Activated CD4-positive, alpha-beta T cell treated with anti-CD3 and anti-CD28 coated beads, Interleukin-10, Interleukin-2, amounts not matched to agents 100 ng/mL and 50 ng/mL, durations not matched to agents 16 hours and 8 hours (primary cell): ENCODE results near the gene GRK5.

ENCODE experiments used
- DNase-seq: peaks from one replicate; pipeline ENCODE4 v3.0.0-alpha.2; 2020

The GRK5 gene

DNA sequence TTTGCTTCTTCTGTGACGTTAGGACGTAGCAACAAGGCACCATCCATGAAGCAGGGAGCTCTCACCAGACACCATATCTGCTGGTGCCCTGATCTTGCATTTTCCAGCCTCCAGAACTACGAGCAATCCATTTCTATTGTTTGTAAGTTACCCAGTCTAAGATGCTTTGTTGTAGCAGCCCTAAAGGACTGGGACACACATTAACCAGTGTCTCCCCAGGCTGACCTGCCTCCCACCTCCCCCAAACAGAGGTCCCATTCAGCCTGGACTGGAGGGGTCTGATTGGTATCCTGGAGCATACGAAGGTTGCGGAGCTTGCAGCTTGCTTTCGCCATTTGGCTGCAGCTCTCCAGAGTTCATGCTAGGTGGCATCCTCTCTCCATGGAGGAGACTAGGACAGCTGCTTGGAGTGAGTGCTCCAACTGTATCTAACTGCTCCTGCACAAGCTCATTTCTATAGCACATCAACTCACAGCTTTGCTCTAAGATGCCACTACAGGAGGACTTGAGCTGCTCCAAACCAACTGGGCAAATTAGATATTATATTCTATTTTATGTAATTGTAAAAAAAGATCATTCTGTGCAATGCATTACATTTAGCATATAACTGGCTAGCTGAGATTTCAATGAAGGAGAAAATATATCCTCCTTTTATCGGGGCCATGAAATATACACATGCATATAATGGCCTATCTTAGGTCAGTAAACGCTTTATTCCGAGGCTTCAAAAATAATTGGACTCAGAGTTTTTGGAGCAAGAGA, 8.0 kb upstream of the GRK5 start:
- DNase-seq, result peak; percentile 73

DNA sequence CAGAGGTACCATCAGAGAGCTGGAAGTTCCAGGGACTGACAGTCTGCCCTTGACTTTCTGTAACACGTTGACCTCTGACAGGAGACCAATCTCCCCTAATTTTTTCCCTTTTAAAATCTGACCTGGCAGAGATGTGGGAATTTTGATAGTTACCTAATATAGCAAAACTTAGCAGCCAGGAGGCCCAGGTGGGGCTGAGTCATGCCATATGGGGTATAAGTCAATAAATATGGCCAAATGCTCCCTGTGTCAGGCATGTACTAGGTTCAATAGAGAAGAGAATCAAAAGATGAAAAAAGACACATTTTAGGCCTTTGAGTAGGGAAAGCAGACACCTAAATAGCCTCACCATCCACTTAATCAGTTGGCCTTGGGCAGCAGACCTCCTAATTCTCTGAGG, 6.1 kb upstream of the GRK5 start:
- DNase-seq, result no peak

DNA sequence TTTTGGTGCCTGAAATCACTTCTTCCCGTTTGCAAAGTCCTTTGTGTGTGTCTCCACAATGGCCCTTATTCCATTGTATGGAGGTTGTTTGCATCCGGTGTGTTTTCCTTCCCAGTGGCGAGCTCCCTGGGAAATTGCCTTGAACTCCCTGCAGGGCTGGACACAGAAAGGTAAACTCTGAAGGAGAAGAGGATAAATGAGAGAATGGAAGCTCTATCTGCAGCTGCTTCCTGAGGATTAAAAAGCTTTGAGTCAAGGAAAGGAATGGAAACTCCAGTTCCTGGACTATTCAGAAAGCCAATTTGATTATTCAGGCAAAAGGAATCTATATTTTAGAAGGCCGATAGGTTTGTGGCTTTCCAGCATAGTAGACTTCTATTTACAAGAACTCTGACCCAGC, 4.4 kb upstream of the GRK5 start:
- DNase-seq, result no peak

DNA sequence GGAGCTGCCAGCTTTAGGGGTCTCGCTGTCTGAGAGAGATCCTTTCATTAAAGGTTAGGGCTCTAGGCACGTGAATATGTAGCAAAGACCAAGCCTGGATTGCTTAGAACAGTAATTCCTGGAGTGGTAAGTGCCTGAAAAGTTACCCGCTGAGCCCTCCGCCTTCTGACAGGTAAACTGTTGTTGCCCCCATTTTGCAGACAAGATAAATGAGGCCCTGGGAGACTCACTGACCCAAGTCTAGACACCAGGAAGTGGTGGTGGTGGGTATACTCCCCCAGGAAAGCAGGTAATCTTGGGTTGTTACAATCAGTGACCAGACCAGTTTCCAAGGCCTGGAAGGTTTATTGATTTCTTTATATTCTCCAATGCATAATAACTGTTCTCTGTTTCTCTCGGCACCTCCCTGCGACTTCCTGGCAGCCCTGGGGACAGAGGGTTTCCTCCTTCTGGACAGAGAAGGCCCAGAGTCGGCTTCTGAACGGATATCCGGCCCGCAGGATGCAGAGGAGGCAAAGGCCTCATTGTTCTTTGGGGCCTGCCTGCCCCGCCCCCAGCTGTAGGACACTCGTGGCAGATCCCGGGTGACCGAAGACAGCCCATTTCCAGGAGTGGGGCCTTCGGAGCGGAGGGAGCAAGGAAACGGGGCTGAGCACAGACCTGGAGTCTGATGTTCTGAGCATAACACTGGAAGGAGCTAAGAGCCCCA, 1.3 kb upstream of the GRK5 start:
- DNase-seq, result peak; percentile 79

DNA sequence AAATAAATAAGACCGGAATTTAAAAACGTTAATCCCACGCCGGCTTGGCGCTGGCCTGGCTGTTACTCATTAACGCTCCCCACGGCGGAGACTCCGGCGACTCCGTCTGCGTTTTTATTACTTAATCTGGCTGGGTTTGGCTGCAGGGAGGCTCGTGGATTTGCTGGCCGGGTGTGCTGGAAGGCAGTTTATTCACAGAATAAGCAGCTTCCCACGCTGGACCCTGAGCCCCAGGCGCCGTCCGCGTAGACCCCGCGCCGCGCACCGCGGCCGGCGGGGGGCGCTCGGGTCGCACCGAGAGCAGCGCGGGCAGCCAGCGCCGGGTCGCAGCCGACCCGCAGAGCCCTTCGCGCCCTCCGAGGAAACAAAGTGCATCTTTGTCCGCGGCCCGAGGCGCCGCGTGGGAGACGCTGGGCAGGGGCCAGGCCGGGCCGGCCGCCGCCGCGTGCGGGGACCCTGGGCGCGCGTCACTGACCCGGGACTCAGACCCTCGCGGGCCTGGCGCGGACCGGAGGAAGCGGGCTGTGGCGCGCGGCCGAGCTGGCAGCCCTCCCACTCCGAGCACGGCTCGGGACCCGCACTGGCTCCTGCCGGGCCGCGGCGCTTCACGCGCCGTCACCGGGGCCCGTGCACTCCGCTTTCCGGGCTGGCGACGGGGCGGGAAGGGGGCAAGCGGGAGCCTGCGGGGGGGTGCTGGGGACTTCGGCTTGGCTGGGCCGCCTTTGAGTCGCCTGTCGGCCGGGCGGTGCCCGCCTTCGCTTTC, 587 bp upstream of the GRK5 start:
- peak; percentile 75 for DNase-seq

DNA sequence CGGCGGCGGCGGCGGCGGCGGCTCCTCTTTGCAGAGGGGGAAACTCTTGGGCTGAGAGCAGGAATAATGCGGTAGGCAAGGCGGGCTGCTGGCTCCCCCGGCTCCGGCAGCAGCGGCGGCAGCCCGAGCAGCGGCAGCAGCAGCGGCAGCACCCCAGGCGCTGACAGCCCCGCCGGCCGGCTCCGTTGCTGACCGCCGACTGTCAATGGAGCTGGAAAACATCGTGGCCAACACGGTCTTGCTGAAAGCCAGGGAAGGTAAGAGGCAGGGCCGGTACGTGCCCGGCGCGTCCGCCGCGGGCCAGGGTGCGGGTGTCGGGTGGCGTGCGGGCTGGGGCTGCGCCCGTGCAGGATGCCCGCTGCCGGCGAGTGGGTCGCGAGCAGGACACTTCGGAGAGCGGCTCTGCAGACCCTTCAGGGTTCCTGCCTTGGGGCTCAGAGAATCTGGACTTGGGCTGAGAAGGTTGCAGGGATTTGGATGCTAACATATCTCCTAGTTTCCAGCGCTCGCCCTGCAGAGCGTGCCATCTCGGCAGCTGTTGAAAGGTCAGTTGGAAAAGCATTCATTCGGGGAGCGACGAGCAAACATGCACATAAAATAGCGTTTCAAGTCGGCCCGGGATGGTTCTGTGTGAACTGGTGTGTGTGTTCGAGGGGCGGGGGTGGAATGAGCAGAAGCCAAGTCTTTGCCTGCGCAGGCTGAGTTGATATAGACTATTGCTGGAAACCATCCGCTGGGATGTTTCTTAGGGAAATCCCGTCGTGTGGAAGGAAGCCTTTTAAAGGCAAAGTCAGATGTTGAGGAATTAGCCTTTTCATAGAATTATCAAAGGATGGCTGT, 562 bp downstream of the GRK5 start:
- DNase-seq, result peak; percentile 53

DNA sequence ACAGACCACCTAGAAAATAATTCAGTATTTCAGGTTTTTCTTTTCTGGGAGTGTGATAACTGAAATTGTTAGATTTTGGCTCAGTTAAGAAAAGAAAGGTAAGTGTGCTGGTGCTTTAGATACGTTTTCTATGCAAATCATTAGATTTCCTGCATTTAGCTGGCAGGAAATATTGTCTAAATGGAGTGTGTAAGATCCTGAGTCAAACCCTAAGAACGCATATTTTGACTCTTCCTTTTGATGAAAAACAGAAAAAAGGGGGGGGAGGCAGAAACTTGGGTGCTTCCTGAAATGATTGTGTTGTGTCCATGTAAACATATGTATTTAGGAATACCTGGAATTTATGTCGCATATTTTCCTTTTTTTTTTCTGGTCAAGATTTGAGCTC, 1.2 kb downstream of the GRK5 start:
- peak; percentile 66 for DNase-seq

DNA sequence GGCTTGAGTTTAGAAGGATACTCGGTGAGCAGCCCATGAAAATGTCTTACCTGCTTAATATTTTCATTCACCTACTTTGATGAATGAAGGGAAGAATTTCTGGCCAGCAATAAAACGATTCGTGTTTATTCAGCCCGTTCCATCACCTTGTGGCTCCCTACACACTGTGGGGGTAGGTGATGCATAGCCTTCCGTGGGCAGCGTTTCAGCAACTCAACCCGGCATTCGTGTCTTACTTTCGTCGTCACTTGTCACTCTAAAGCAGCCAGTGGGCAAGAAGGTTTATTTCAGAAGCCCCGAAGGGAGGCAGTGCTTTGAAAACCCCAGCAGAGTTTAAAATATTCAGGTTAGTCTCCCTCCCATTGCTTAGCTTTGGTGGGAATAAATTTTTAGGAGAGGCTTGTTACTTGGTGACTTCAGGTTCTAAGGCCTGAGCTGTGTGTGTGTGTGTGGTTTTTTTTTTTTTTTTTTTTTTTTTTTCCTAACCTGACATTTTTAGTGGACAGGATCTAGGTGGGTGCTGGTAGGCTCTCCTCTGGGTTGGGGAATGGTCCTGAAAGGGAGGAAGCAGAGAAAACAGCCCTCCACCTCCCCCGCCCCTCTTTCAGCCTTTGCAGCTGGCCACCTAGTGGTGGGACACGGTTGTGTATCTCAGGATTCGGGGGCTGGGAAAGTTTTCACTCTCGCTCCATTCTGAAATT, 1.8 kb downstream of the GRK5 start:
- DNase-seq, result peak; percentile 60

DNA sequence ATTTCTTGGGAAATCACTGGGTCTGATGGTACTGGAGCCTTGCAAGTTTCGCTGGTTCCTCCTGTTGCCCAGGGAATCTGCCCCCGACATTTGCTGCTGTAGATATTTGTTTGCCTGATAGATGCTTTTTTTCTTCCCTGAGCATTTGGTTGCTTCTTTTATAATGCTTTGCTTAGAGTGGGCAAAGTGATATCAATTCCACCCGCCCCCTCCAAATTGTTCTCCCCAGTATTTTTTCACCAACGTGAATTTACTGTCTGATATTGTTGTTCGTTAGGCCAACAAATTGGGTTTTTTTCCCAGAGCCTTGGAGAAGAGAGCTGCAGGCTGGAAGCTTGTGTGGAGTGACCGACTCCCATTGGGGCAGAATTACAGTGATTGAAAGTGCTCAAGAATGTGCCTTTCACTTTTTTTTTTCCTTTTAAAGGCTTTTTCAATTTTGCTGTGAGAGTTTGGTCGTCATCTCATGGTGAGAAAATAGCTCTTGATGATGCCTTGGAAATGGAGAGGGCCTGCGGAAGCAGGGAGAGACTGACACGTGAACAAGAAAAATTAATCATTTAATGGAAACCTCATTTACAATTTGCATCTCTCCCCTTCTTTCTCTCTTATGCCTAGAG, 2.5 kb downstream of the GRK5 start:
- no peak for DNase-seq

DNA sequence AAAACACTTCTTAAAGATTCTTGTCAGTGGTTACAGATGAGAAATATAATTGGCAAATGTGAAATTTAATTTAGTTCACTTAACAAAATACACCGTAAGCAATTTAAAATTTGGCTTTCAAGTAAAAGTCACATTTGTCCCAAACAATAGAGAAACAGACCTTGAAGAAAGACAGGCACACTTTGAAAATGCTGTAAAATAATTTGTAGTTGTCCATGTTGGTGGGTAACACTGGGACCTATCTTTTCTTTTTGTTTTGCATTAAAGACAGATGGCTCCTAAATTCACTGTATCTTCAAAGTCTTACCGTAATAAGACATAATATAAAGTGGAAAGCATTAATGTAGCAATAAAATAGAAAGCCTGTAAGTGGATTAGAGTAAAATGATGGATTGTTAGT, 3.3 kb downstream of the GRK5 start:
- no peak for DNase-seq

DNA sequence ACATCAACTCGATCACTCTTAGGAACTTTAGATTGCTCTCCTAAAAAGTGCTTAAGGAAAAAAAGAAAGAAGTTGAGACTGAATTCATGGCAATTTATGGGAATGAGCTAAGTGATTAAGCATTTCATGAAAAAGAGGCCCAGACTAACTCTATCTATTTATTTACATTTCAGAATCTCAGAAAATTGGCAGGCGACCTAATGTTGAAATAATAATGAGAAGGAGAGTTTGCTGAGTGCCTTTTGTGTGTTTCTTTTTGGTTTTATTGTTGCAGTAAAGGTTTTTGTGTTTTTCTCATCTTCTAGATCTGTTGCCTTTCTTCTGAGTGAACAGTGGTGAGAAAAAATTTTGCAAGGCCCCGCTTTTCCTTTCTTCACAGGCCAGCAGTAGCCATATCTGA, 3.8 kb downstream of the GRK5 start:
- DNase-seq, result no peak

DNA sequence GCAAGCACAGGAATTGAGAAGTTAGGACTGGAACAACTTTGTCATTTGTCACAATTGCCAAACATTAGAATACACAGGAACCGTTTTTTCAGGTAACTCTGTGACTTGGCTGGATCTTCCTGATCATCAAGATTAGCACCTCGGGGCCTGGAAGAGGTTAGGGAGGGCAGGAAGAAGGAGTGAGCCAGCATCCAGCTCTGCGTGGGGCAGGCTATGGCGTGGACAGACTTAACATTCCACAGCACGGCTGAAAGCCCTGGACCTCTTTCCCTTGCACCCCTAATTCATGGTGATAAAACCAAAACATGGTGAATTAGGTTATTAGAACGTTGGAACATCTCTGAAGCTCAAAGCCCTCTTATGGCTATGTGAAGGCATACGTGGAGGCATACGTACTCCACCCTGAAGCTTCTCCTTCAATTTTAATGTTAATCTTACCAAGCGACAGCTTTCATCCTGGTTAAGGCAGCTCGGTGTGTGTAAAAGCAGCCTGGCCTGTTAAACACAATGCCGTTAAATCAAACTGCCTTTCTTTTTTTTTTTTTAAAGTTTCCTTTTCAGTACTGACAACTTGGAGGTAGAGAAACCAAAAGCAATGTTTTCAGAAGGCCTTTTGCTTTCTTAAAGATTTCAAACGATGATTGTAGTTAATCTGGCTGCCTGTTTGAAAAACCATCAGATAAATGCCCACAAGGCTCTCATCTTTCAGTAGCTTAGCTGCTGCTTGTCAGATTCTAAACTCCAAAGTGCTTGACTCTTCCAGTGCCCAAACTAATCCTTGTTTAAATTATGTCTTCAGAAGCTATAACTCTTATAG, 4.5 kb downstream of the GRK5 start:
- DNase-seq, result peak; percentile 39

DNA sequence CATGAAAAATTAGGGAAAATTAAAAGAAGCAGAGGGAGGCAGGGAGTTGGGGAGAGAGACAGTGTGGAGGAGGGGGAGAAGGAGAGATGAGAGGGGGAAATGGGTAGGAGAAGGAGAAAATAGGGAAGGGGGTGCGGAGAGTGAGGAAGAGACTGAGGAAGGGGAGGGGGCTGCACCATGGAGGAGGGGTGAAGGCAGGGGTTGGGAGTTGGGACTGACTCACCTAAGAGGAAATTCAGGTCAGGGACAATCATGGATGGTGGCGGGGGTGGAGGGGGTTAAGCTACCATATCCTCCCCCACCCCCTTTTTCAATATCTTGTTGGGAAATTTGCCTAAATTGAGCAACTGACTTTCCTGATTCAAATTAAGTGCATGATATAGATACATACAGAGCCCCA, 8.0 kb downstream of the GRK5 start:
- no peak for DNase-seq

DNA sequence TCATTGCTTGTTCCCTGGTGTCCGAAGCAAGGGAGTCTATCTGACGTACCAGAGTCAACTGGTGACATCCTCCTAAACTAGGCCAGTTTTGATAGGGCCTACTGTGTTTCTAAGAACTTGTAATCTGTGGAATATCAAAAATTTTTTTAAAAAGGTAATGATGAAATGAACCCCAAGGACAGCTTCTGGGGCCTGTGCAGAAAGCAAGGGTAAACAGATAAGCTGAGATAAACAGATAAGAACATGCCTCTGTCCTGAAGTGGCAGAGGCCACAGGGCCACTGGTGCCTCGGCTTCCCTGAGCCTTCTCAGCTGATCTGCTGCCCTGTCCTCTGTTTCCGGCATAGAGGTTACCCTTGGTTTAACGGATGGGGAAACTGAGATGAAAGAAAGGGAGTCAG, 8.8 kb downstream of the GRK5 start:
- no peak for DNase-seq

DNA sequence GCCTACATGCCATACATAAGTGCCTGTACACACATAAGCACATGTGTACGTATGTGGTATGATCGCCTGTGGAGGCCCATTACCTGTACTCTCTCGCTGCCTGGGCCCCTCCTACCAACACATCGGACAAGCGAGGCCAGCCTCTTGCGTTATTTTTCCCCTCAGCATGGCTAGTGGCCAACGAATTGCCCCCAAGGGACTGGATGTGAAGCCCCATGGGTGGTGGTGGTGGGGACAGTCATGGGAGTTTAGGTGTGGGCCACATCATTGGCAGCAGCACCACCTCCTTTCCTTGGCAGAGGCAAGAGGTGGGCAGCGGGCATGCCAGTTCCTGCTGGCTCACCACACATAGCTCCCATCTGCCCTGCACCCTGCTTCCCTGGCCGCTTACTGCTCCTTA, 10.0 kb downstream of the GRK5 start:
- DNase-seq, result no peak

DNA sequence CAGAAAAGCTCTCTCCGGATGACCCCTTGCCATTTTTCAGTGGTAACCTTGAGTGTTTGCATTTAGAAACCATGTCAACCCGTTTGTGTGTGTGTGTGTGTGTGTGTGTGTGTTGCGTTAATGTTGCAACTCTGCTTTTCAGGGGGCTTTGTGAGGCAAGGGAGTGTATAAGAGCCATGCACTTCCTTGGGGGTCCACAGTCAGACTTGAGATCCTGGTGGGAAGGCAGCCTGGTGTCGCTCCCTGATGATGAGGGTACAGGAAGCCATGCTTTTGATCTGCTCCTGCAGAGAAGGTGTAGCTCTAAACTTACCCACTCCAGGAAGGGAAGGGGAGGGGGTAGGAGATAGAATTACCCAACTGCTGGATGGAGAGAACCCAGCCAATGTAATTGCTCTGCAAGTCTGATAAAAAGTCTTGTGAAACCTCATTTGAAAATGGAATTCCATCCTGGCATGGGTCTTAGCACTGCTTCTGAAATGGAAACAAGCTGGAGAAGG, 10.7 kb downstream of the GRK5 start:
- DNase-seq, result no peak

DNA sequence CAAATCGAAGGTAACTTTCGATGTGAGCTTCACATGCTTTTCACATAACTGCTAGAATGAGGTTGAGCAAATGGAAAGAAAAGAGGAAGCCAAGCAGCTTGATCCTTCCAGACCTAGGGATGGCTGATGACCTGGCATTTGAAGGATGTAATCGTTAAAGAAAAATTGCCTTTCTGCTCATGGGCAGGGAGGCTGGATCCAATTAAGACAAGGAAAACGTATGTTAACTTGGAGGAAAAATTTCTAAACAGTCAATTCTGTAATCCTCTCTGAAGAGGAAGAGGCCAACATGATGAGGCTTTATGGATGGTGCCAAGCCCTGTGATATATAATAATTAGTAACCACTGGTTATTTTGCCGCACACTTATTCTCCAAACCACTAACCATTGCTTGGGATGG, 12.5 kb downstream of the GRK5 start:
- no peak for DNase-seq

DNA sequence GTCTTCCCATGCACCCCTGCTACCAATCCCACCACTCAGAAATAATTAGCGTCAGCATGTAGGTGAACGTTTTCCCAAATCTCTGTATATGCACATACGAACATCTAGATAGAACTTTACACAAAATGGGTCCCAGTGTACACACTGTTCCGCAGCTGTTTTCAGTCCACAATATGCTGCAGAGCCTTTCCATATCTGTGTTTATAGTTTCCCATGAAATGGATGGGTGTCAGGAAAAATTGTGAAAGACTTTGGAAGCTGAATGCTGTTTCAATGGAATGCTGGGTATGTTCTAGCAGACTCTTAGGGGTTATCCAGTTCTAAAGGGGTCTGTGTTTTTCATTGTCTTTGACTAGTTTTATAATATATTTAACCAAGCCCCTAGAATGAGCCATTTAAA, 13.8 kb downstream of the GRK5 start:
- no peak for DNase-seq

DNA sequence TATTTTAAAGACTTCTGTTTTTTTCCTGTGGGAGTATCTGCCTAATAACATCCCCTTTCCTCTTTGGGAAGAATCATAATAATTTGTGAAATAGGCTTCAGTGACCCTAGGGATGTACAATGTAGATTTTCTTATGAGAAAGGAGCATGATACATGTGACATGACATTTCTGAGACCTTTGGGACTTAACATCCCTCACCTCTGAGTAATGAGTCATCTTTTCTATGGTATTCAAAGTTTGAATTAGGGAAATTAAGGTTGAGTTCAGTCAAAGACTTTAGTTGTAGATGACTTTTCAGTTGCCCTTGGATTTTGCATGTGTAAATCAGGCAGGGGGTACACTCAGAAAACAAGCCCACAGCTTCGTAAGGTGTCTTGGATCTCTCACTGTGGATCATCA, 14.3 kb downstream of the GRK5 start:
- DNase-seq, result no peak

DNA sequence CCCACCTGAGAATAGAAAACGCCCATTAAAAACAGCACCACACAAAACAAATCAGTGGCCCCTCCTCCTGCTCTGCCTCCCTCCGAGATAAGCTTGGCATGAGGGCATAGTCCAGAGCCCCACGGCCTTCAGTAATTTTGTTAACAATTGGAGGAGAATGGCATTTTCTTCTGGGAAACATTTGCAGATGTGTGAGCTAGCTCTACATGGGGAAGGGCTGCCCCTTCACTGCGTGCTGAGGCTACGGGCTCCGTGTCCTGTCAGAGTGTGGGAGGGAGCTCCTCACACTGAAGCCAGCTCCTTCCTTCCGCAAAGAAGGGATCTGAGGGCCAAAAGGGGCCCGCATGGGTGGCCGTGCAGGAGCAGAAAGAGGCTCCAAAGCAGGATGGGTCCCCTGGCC, 15.2 kb downstream of the GRK5 start:
- DNase-seq, result no peak

DNA sequence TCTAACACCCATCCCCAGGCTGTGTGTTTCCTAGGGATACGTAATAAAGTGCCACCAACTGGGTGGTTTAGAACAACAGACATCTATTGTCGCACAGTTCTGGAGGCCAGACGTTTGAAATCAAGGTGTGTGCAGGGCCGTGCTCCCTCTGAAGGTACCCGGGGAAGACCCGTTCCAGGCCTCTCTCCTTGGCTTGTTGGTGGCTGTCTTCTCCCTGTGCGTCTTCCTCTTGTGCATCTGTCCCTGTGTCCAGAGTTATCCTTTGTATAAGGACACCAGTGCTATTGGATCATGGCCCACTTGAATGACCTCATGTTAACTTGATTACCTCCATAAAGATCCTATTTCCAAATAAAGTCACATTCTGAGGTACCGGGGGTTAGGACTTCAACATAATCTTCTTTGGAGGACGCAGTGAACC, 15.6 kb downstream of the GRK5 start:
- DNase-seq, result no peak
